Limb (tissue), 2 donors: ENCODE results near the gene OR4P4.

ENCODE experiments used
- DNase-seq, 2 donors: peaks; one replicate each; pipeline ENCODE4 v3.0.0-alpha.2; 2016; ENCODE audit errors: extremely low spot score in 2 of 2

Gene OR4P4

DNA sequence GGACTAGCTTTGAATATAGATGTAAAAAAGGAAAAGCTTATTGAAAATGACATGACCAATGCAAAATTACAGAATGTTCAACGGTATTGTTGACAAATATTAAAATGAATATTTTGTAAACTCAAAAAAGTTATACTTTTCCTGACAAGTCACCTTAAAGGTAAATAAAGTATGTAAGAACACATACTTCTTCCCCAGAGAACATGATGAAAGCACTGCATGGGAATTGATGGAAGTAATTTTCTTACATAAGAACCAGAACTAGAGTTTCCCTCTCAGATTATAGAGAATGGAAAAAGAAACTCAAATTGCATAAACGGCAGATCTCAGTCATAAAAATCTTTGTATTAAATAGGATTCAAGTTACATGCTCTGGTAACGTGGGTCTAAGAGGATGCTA is at the start of gene OR4P4:
TSS of gene OR4P4 (plus strand) at position 301 of the 400 bp plus-strand sequence.
- DNase-seq, result no peak

DNA sequence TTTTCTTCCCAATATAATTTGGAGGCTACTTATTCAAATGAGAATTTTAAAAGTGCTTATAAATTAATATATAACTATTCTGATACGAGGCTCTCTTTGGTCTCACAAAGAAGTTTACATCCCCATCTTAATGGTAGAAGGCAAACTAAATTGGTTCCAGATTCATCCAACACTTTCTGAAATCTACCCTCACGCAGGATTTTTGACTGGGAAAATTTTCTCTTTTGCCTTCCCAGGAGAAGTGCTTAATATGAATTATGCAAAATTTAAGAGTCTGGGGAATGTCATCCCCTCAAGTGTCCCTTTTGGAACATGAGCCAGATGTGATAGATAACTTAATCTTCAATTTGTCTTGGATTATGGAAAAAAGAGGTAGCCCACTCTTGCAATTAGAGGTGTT is 27.4 kb upstream of the OR4P4 start, which contains the start of gene OR4C11:
TSS of gene OR4C11 (minus strand) at position 101 of the 400 bp plus-strand sequence. CDS start 3,272 bp downstream, outside the sequence.
- no peak for DNase-seq

DNA sequence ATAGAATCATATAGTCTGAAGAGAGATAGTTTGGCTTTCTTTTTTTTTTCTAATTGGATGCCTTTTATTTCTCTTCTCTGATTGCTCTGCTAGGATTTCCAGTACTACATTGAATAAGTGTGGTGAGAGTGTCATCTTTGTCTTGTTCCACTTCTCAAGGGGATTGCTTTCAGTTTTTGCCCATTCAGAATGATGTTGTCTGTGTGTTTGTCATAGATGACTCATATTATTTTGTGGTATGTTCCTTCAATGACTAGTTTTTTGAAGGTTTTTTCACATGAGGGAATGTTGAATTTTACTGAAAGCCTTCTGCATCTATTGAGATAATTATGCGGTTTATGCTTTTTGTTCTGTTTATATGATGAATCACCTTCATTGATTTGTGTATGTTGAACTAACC is 10.4 kb upstream of the OR4P4 start:
- DNase-seq, result no peak

DNA sequence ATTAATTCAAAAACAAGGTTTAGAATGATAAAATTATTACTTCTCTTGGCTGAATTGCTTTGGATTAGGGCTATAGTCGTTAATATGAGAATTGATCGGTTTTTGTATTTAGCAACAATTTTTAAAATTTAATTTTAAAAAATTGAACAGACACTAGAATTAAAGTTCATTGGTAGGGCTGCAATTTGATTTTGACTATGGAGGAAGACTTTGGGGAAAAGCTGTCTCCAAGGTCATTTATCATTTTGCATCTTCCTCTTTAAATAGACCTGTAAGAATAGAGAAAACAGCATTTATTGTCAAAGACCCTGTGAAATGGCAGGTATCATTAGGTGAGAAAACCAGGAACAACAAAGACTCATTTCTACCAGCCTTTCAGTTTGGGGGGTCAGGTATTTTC is 13.1 kb downstream of the OR4P4 start, which contains the start of gene OR4S2:
TSS of gene OR4S2 (plus strand) at position 301 of the 400 bp plus-strand sequence. CDS start 2,577 bp downstream, outside the sequence.
- no peak for DNase-seq

DNA sequence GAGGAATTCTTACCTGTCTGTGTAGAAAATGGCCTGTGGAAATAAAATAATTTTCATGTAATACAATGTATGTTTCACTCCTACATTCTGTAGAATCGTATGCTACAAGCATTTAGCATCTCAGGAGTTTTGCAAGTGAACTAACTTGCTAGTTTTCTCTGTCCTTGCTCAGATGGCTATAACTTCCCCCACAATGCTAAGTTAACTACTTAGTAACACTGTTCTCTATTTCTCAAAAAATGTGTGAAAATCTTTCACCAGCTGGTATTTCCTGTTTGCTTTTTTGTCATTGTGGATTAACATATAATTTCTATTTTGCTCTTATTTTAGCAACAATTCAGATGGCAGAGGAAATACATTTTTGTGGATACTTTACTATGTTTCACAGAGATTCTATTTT is 17.6 kb downstream of the OR4P4 start:
- DNase-seq, result no peak

DNA sequence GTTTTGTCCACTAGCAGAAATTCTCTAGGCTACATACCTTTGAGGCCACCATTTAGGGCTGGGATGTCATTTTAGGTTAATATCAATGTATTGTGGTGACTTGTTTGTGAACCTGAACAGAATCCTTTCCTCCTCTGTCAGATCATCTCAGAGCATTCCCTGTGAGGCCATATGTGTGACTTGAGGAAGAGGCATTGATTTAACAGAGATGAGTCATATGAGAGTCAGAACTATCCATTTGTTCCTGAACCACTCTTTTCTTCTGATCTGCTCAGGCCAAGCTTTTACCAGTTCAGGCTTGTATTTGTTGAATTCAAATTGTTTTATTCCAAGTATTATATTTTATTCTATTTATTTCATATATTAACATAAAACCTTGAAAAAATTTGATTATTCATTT is 20.2 kb downstream of the OR4P4 start:
- DNase-seq, result no peak

DNA sequence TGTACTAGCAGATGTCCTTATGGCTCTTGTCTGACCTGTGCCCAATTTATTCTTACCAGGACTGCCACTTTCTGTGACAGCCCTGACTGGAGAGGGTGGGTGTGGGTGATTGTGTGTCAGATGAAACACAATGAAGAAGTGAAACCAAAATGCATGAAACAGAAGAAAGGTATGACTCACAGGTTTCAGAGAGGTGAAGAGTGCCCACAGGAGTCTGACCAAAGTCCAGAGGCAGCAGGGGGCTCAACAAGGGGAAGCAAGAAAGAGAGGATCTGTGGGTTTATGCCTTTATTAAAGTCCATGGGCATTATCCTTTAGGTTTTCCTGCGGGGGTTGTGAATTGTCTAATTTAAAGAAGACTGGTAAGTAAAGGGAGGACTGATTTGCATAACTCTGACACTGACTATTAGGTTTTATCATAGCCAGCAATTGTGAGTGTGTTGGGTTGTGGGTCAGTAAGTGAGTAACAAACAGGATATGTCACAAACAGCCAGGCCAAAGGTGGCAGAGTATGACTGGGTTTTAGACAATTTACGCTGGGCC is 23.2 kb downstream of the OR4P4 start:
- DNase-seq, result no peak

DNA sequence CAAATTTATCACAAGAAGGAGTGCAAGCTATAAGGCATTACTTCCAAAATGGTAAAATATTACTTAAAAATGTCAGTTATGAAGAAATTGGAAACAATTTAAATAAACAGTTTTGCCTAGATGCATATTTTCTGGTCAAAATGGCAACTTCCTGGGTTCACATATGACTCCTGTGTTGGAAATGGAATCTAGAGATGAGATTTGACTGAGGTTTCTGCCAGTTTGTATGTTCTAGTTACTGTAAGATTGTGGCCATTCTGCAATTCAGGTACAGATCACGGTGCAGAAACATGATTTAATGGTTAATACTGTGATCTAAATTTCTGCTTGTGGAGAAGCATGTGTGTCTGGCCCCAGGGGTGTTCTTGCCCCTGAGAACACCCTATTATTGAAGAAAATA is 23.7 kb downstream of the OR4P4 start:
- no peak for DNase-seq

DNA sequence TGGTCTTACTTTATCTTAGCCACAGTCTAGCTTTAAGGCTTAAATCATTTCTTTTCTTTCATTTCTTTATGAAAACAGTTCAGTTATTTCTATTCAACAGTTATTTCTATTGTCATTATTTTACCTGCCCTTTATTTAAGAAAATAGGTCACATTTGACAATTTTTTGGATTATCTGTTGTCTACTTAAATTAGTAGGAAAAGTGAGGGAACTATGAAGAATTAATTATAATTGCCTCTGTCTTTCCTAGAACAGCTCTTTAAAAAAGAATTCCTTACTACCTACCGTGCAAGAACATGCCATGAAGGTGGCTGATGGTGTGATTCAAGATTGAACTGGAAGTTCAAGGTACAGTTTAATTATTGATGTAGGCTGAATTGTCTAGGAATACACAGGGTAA is 27.0 kb downstream of the OR4P4 start, which contains the start of gene OR4C6:
TSS of gene OR4C6 (plus strand) at position 301 of the 400 bp plus-strand sequence. CDS start 2,966 bp downstream, outside the sequence.
- DNase-seq, result no peak

DNA sequence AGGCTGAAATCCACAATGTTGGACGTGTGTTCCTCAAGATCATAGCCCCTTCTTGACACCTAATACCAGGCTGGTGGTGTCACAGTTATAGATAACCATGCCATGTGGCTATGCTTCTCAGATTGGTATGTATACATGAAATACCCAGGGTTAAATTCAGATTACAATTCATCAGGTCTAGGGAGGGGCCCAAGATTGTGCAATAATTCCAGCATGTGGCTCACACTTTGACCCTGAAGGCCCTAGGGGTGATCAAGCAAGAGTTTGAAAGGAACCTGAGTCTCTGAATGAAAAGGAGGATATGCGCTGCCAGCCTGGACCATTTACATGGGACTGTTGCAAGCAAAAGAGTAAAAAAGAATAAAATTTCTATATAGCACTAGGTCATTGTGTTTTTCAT is 34.5 kb downstream of the OR4P4 start:
- no peak for DNase-seq

DNA sequence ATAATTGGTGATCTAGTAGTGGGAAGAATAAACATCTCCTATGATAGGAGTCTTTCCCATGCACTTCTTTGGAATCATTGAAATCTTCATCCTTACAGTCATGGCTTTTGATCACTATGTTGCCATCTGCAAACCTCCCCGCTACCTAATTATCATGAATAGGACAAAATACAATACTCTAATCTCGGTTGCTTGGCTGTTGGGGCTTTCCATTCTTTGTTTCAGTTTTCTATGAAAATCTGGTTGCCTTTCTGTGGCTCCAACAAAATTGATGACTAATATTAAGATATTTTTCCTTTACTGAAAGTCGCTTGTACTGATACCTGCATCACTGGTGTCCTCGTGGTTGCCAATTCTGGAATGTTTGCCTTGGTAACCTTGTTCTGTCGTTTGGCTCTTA is 38.9 kb downstream of the OR4P4 start:
- DNase-seq, result no peak
